ENCODE measurements around the gene HNMT. TPM values are rescaled to one million over a fixed set of nuclear protein-coding genes. Genes with fewer than 3 reads are reported as not detected.

The HNMT gene
- total RNA-seq, 5 donors from 2014 or later (not counting 1 experiment from before 2014, with no cell fraction given), result 0.15 to 0.39 (median 0.22) TPM; not detected in 2

DNA sequence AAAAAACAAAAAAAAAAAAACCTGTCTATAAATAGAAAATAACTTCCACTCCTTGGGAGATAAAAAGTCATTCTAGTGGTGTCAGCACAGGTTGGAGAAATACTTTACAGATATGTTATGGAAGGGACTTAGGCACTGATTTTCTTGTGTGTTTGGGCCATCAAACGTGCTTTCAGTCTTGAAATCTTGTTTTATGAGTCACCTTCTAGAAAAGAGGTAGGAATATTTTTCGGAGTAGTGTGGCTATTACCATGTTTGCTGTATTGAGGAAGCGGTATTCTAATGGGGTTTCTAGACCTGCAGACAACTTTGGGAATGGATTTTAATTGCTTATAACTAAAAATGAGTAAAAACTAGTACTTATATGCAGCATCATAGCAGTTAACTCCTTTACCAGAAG, 12.0 kb downstream of the HNMT start:
- ChIA-PET POLR2A (no interaction called here), CTCF (no interaction called here)
- no peak for ATAC-seq (replicated peaks in 1 of 4)
- H3K27ac Mint-ChIP-seq, result no peak overlapping the region
- H3K4me3 ChIP-seq (ENCODE audit: control insufficient read depth in 1 of 2, extremely low read depth in 1 of 2, low read length in 1 of 2), result no peak overlapping the region
- H3K9me3 ChIP-seq, result no peaks in the 10 kb centered on the region
- no peak for DNase-seq
- H3K27me3 ChIP-seq (replicated peaks in 1 of 2; ENCODE audit: control insufficient read depth in 2 of 2, extremely low read depth in 1 of 2, insufficient read depth in 2 of 2, low read length in 1 of 2), result no peaks in the 10 kb centered on the region
- no peaks in the 10 kb centered on the region for H3K27me3 Mint-ChIP-seq
- WGBS (ENCODE audit: insufficient coverage), result 17% methylated on average over 1 of the region's 3 CpGs
- H3K4me3 Mint-ChIP-seq, result no peak overlapping the region
- H3K4me1 ChIP-seq (ENCODE audit: control insufficient read depth in 1 of 2, extremely low read depth in 1 of 2, insufficient read depth in 2 of 2, low read length in 2 of 2), result no peaks in the 10 kb centered on the region
- no peaks in the 10 kb centered on the region for H3K9me3 Mint-ChIP-seq
- no peak overlapping the region for H3K27ac ChIP-seq (ENCODE audit: low read length)
- no peaks in the 10 kb centered on the region for H3K4me1 Mint-ChIP-seq
- no peaks in the 10 kb centered on the region for H3K36me3 Mint-ChIP-seq
- H3K36me3 ChIP-seq (ENCODE audit: control insufficient read depth in 2 of 2, extremely low read depth in 1 of 2, insufficient read depth in 1 of 2, low read length in 1 of 2), result no peaks in the 10 kb centered on the region

- H3K27ac Mint-ChIP-seq, result no peak overlapping the region
- H3K36me3 Mint-ChIP-seq, result no peaks in the 10 kb centered on the region
- no peak overlapping the region for H3K4me3 ChIP-seq (ENCODE audit: control insufficient read depth in 1 of 2, extremely low read depth in 1 of 2, low read length in 1 of 2)
- no peaks in the 10 kb centered on the region for H3K4me1 Mint-ChIP-seq
- no peaks in the 10 kb centered on the region for H3K9me3 Mint-ChIP-seq
- H3K27me3 ChIP-seq (replicated peaks in 1 of 2; ENCODE audit: control insufficient read depth in 2 of 2, extremely low read depth in 1 of 2, insufficient read depth in 2 of 2, low read length in 1 of 2), result no peaks in the 10 kb centered on the region
- DNase-seq (no peak), ATAC-seq (replicated peaks in 1 of 4) (no peak)
- H3K9me3 ChIP-seq, result no peaks in the 10 kb centered on the region
- POLR2A ChIA-PET, result no interaction called here
- no peaks in the 10 kb centered on the region for H3K36me3 ChIP-seq (ENCODE audit: control insufficient read depth in 2 of 2, extremely low read depth in 1 of 2, insufficient read depth in 1 of 2, low read length in 1 of 2)
- no peaks in the 10 kb centered on the region for H3K4me1 ChIP-seq (ENCODE audit: control insufficient read depth in 1 of 2, extremely low read depth in 1 of 2, insufficient read depth in 2 of 2, low read length in 2 of 2)
- CTCF ChIA-PET, result no interaction called here
- H3K4me3 Mint-ChIP-seq, result no peak overlapping the region
- no peak overlapping the region for H3K27ac ChIP-seq (ENCODE audit: low read length)
- no peaks in the 10 kb centered on the region for H3K27me3 Mint-ChIP-seq
Measured at GRCh38 chr2:137977790-137978189, 13.5 kb downstream of the HNMT start.

GRCh38 chr2:137980459-137980858, 16.2 kb downstream of the HNMT start:
- no peak overlapping the region for H3K27ac Mint-ChIP-seq
- H3K4me3 Mint-ChIP-seq, result no peak overlapping the region
- no peaks in the 10 kb centered on the region for H3K4me1 Mint-ChIP-seq
- no peak for ATAC-seq (replicated peaks in 1 of 4)
- no peaks in the 10 kb centered on the region for H3K9me3 Mint-ChIP-seq
- no peaks in the 10 kb centered on the region for H3K27me3 ChIP-seq (replicated peaks in 1 of 2; ENCODE audit: control insufficient read depth in 2 of 2, extremely low read depth in 1 of 2, insufficient read depth in 2 of 2, low read length in 1 of 2)
- ChIA-PET CTCF (no interaction called here), POLR2A (no interaction called here)
- H3K27me3 Mint-ChIP-seq, result peaks cover 0 to 2% of the 10 kb centered on the region in 2 donors
- H3K36me3 Mint-ChIP-seq, result no peaks in the 10 kb centered on the region
- DNase-seq, result no peak
- no peaks in the 10 kb centered on the region for H3K36me3 ChIP-seq (ENCODE audit: control insufficient read depth in 2 of 2, extremely low read depth in 1 of 2, insufficient read depth in 1 of 2, low read length in 1 of 2)
- no peak overlapping the region for H3K27ac ChIP-seq (ENCODE audit: low read length)
- H3K4me1 ChIP-seq (ENCODE audit: control insufficient read depth in 1 of 2, extremely low read depth in 1 of 2, insufficient read depth in 2 of 2, low read length in 2 of 2), result no peaks in the 10 kb centered on the region
- no peak overlapping the region for H3K4me3 ChIP-seq (ENCODE audit: control insufficient read depth in 1 of 2, extremely low read depth in 1 of 2, low read length in 1 of 2)
- H3K9me3 ChIP-seq, result no peaks in the 10 kb centered on the region

DNA sequence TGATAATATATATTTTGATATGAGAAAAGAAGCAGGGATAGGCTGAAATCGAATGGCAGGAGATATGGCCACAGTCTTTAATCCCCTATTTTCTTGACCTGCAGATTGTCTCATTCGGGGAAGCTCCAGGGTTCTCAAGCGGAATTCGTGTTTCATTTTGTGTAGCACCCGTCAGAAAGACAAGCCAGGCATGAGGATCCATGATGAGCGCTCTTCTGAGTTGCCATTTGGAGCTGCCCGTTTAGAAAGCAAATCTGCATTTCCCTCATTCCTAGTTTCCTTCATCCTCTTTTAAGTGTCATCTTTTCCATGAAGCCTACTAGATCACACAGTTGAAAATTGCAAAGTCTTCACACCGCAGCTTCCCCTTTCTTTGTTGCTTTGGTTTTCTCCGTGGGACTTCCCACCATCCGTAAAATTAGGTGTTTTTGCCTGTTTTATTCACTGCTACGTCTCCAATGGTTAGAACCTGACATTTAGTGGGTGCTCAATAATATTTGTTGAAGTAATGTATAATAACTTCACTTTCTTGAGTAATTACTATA, 16.9 kb downstream of the HNMT start:
- no peaks in the 10 kb centered on the region for H3K4me1 ChIP-seq (ENCODE audit: control insufficient read depth in 1 of 2, extremely low read depth in 1 of 2, insufficient read depth in 2 of 2, low read length in 2 of 2)
- H3K9me3 ChIP-seq, result no peaks in the 10 kb centered on the region
- DNase-seq, result no peak
- Mint-ChIP-seq H3K4me1 (no peaks in the 10 kb centered on the region), H3K36me3 (no peaks in the 10 kb centered on the region), H3K4me3 (no peak overlapping the region), H3K27me3 (peaks cover 0 to 2% of the 10 kb centered on the region in 2 donors), H3K27ac (no peak overlapping the region), H3K9me3 (no peaks in the 10 kb centered on the region)
- WGBS (ENCODE audit: insufficient coverage), result 92% methylated on average over 7 of the region's 11 CpGs
- H3K36me3 ChIP-seq (ENCODE audit: control insufficient read depth in 2 of 2, extremely low read depth in 1 of 2, insufficient read depth in 1 of 2, low read length in 1 of 2), result no peaks in the 10 kb centered on the region
- ATAC-seq (replicated peaks in 1 of 4), result no peak
- no peaks in the 10 kb centered on the region for H3K27me3 ChIP-seq (replicated peaks in 1 of 2; ENCODE audit: control insufficient read depth in 2 of 2, extremely low read depth in 1 of 2, insufficient read depth in 2 of 2, low read length in 1 of 2)
- H3K27ac ChIP-seq (ENCODE audit: low read length), result no peak overlapping the region
- POLR2A ChIA-PET, result no interaction called here
- H3K4me3 ChIP-seq (ENCODE audit: control insufficient read depth in 1 of 2, extremely low read depth in 1 of 2, low read length in 1 of 2), result no peak overlapping the region
- CTCF ChIA-PET, result no interaction called here

DNA sequence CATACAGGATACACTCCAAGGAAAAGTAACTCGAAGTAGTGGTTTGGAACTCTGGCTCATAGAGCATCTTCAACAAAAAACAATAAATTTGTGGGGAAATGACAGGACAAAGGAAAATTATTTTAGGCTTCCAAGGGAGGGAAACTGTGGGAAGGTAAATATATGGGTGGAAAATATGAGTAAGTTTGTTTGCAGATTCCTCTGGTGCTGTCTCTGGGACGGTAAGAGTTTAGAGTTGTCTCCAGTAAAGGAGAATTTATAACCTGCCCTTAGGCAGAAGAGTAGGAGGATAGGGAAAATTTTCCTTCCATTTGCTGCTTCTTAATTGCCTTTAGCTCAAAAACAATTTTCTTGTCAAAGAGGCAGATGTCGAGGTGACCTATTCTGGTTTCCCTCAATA, 19.3 kb downstream of the HNMT start:
- H3K4me1 Mint-ChIP-seq, result no peaks in the 10 kb centered on the region

GRCh38 chr2:137986268-137986667, 22.0 kb downstream of the HNMT start:
- no peaks in the 10 kb centered on the region for H3K27me3 ChIP-seq (replicated peaks in 1 of 2; ENCODE audit: control insufficient read depth in 2 of 2, extremely low read depth in 1 of 2, insufficient read depth in 2 of 2, low read length in 1 of 2)
- H3K4me1 Mint-ChIP-seq, result no peaks in the 10 kb centered on the region
- H3K4me1 ChIP-seq (ENCODE audit: control insufficient read depth in 1 of 2, extremely low read depth in 1 of 2, insufficient read depth in 2 of 2, low read length in 2 of 2), result no peaks in the 10 kb centered on the region
- H3K9me3 Mint-ChIP-seq, result peaks cover 0 to 4% (median 3%) of the 10 kb centered on the region in 3 donors
- ChIA-PET POLR2A (no interaction called here), CTCF (no interaction called here)
- H3K27me3 Mint-ChIP-seq, result peaks cover 0 to 2% of the 10 kb centered on the region in 2 donors
- no peak overlapping the region for H3K4me3 ChIP-seq (ENCODE audit: control insufficient read depth in 1 of 2, extremely low read depth in 1 of 2, low read length in 1 of 2)
- ATAC-seq (replicated peaks in 1 of 4), result no peak
- 100% methylated on average over 1 of the region's 1 CpG for WGBS (ENCODE audit: insufficient coverage)
- H3K36me3 Mint-ChIP-seq, result no peaks in the 10 kb centered on the region
- H3K4me3 Mint-ChIP-seq, result no peak overlapping the region
- H3K27ac ChIP-seq (ENCODE audit: low read length), result no peak overlapping the region
- no peak overlapping the region for H3K27ac Mint-ChIP-seq
- H3K36me3 ChIP-seq (ENCODE audit: control insufficient read depth in 2 of 2, extremely low read depth in 1 of 2, insufficient read depth in 1 of 2, low read length in 1 of 2), result no peaks in the 10 kb centered on the region
- no peaks in the 10 kb centered on the region for H3K9me3 ChIP-seq
- no peak for DNase-seq

More for the DNA sequence above, 19.3 kb downstream of the HNMT start:
- POLR2A ChIA-PET, result no interaction called here
- Histone ChIP-seq H3K36me3 (ENCODE audit: control insufficient read depth in 2 of 2, extremely low read depth in 1 of 2, insufficient read depth in 1 of 2, low read length in 1 of 2) (no peaks in the 10 kb centered on the region), H3K9me3 (no peaks in the 10 kb centered on the region), H3K27me3 (replicated peaks in 1 of 2; ENCODE audit: control insufficient read depth in 2 of 2, extremely low read depth in 1 of 2, insufficient read depth in 2 of 2, low read length in 1 of 2) (no peaks in the 10 kb centered on the region), H3K4me1 (ENCODE audit: control insufficient read depth in 1 of 2, extremely low read depth in 1 of 2, insufficient read depth in 2 of 2, low read length in 2 of 2) (no peaks in the 10 kb centered on the region), H3K27ac (ENCODE audit: low read length) (no peak overlapping the region), H3K4me3 (ENCODE audit: control insufficient read depth in 1 of 2, extremely low read depth in 1 of 2, low read length in 1 of 2) (no peak overlapping the region)
- H3K4me3 Mint-ChIP-seq, result no peak overlapping the region
- no peaks in the 10 kb centered on the region for H3K36me3 Mint-ChIP-seq
- no CpG with 5 or more reads among the region's 3 CpGs for WGBS (ENCODE audit: insufficient coverage)
- CTCF ChIA-PET, result no interaction called here
- H3K27me3 Mint-ChIP-seq, result peaks cover 0 to 2% of the 10 kb centered on the region in 2 donors
- peaks cover 0 to 4% (median 3%) of the 10 kb centered on the region in 3 donors for H3K9me3 Mint-ChIP-seq
- DNase-seq (no peak), ATAC-seq (replicated peaks in 1 of 4) (no peak)
- H3K27ac Mint-ChIP-seq, result no peak overlapping the region

DNA sequence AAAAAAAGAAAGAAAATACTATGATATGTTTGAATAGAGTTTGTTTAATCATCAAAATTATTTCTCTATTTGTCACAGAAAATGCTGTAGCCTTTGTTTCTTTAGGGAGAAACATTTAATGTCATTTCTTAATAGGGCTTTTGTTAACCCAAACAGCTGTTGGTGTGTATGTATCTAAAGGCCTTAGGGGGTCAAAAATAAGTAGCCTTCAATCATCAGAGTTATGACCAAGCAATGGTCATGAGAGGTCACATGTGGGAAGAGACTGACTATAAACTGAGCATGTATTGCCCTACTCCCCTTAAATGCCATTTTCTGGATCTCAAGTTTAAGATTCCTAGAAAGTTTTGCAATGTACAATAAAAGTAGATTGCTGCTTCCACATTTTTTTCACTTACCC, 22.7 kb downstream of the HNMT start:
- H3K27ac Mint-ChIP-seq, result no peak overlapping the region
- no peak overlapping the region for H3K4me3 ChIP-seq (ENCODE audit: control insufficient read depth in 1 of 2, extremely low read depth in 1 of 2, low read length in 1 of 2)
- no peaks in the 10 kb centered on the region for H3K4me1 Mint-ChIP-seq
- ATAC-seq (replicated peaks in 1 of 4) (no peak), DNase-seq (no peak)
- no peaks in the 10 kb centered on the region for H3K36me3 ChIP-seq (ENCODE audit: control insufficient read depth in 2 of 2, extremely low read depth in 1 of 2, insufficient read depth in 1 of 2, low read length in 1 of 2)
- H3K27me3 Mint-ChIP-seq, result peaks cover 0 to 2% of the 10 kb centered on the region in 2 donors
- H3K27me3 ChIP-seq (replicated peaks in 1 of 2; ENCODE audit: control insufficient read depth in 2 of 2, extremely low read depth in 1 of 2, insufficient read depth in 2 of 2, low read length in 1 of 2), result peaks cover 0 to 4% of the 10 kb centered on the region in 2 experiments
- no peaks in the 10 kb centered on the region for H3K4me1 ChIP-seq (ENCODE audit: control insufficient read depth in 1 of 2, extremely low read depth in 1 of 2, insufficient read depth in 2 of 2, low read length in 2 of 2)
- no peaks in the 10 kb centered on the region for H3K9me3 ChIP-seq
- no peak overlapping the region for H3K27ac ChIP-seq (ENCODE audit: low read length)
- H3K9me3 Mint-ChIP-seq, result peaks cover 0 to 4% (median 3%) of the 10 kb centered on the region in 3 donors
- no peaks in the 10 kb centered on the region for H3K36me3 Mint-ChIP-seq
- CTCF ChIA-PET, result no interaction called here
- POLR2A ChIA-PET, result no interaction called here
- H3K4me3 Mint-ChIP-seq, result no peak overlapping the region

All from T-cell (primary cell).